Ammon's horn (tissue), 1 donor: ENCODE measurements around the gene AQP9.

Experiments
- DNase-seq: peaks from one replicate; pipeline ENCODE4 v3.0.0-alpha.2; 2016; ENCODE audit warnings: low spot score

The AQP9 gene

GRCh38 chr15:58139989-58140522 is 1.9 kb downstream of the AQP9 start:
- DNase-seq = no peak

GRCh38 chr15:58141894-58142293 is 3.7 kb downstream of the AQP9 start:
- no peak for DNase-seq

GRCh38 chr15:58142827-58143461 is 4.8 kb downstream of the AQP9 start:
- DNase-seq = no peak

- no peak for DNase-seq
Measured at GRCh38 chr15:58145606-58146005, 7.4 kb downstream of the AQP9 start.

- no peak for DNase-seq
Measured at GRCh38 chr15:58146211-58146610, 8.0 kb downstream of the AQP9 start.

GRCh38 chr15:58146749-58147148 is 8.6 kb downstream of the AQP9 start:
- DNase-seq = no peak

GRCh38 chr15:58147171-58147611 is 9.0 kb downstream of the AQP9 start:
- no peak for DNase-seq

GRCh38 chr15:58148120-58148519 is 9.9 kb downstream of the AQP9 start:
- no peak for DNase-seq

GRCh38 chr15:58148633-58149445 is 10.7 kb downstream of the AQP9 start:
- DNase-seq = no peak

GRCh38 chr15:58154769-58155168 is 16.6 kb downstream of the AQP9 start:
- DNase-seq = no peak

GRCh38 chr15:58159827-58160386 is 21.7 kb downstream of the AQP9 start:
- no peak for DNase-seq

- DNase-seq = no peak
Measured at GRCh38 chr15:58161436-58161930, 23.3 kb downstream of the AQP9 start.

GRCh38 chr15:58163985-58164384 is 25.8 kb downstream of the AQP9 start:
- no peak for DNase-seq

GRCh38 chr15:58164926-58165325 is 26.7 kb downstream of the AQP9 start:
- no peak for DNase-seq

GRCh38 chr15:58165661-58166060 is 27.5 kb downstream of the AQP9 start:
- DNase-seq = peak; percentile 68

- no peak for DNase-seq
Measured at GRCh38 chr15:58167095-58167691, 29.0 kb downstream of the AQP9 start.

- DNase-seq = no peak
Measured at GRCh38 chr15:58169934-58170333, 31.8 kb downstream of the AQP9 start.

GRCh38 chr15:58171476-58172061 is 33.4 kb downstream of the AQP9 start:
- no peak for DNase-seq

GRCh38 chr15:58174709-58175108 is 36.5 kb downstream of the AQP9 start:
- DNase-seq = no peak

- no peak for DNase-seq
Measured at GRCh38 chr15:58175955-58176354, 37.8 kb downstream of the AQP9 start.

- DNase-seq = no peak
Measured at GRCh38 chr15:58178668-58179067, 40.5 kb downstream of the AQP9 start.

- DNase-seq = no peak
Measured at GRCh38 chr15:58179206-58179605, 41.0 kb downstream of the AQP9 start.
